Stimulated activated CD8-positive, alpha-beta memory T cell treated with anti-CD3 and anti-CD28 coated beads, Interleukin-4, amount 100 ng/mL, for 1 hour (primary cell): Measurements from ENCODE around the gene CDKN2AIPNL.
"Not testable (repeated sequence)": the region's sequence is repeated elsewhere in the genome, so short reads cannot be mapped to it uniquely, and the experiment has no call there.

Experiments
- DNase-seq, 2 donors: peaks; one replicate each; pipeline ENCODE4 v3.0.0-alpha.2; 2020; ENCODE audit warnings: low read depth in 2 of 2, low spot score in 1 of 2

CDKN2AIPNL gene

DNA sequence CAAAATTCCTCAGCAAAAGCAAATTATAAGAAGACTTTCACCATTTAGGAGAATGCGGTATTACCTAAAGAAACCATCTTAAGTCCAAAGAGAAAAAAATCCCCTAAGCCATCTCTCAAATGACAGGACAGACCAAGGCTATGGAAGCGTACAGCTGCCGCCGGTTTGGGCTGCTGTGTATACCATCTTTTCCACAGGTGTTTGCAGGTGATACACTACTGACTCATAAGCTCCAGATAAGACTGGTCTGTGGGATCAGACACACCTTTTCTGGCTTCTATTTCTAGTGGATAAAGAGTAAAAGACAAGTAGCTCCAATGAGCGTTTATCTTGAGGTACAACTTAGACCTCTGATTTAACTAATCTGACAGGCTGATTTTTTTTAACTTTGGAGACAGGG lies 7.7 kb downstream of the CDKN2AIPNL start:
- DNase-seq = no peak

DNA sequence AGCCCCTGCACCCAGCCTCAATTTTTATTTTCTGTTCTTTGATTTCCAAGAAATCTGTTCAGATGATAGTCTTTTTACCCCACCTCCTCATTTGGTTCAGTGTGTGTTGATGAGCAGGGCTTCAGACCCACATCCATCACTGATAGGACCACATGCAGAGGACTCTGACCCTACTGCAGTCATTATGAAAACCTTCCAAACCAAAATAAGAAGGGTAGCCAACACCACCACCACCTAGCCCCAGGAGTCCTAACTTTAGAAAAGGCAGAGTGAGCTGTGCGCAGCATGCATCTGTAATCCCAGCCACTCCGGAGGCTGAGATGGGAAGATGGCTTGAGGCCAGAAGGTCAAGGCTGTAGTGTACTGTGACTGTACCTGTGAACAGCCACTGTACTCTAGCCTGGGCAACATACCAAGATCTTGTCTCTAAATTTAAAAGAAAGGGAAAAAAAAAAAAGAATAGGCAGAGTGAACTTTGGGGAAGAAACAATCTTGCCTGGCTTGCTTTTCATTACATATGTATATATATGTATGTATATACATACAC lies 13.0 kb downstream of the CDKN2AIPNL start:
- no peak for DNase-seq

DNA sequence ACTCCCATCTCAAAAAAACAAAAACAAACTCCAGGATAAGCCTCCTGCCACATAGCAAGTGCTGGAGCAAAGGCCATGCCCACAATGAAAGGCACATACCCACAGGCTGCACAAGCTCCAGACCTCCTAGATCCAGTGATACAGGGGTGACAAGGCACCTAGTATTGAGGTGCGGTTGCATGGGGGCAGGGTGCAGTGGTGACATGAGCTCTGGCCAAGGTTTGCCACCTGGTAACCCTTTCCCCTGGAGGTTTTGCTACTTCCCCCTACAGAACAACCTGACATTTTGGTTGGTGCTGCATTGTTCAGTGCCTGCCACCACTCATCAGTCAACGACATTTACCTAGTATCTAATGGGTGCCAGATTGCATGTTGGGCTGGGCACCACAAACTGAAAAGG lies 14.5 kb downstream of the CDKN2AIPNL start:
- no peak for DNase-seq

DNA sequence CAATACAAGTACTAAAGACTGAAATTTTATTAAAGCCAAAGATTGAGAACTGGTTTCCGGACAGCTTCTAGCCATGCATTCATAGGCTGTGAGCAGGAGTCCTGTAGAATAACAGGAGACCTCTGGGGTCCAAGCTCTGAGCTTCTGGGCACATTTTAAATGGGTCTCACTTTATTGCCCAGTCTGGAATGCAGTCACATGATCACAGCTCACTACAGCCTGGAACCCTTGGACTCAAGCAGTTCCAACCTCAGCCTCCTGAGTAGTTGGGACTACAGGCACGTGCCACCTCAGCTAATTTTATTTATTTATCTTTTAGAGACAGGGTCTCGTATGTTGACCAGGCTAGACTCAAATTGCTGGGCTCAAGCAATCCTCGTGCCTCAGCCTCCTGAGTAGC lies 15.4 kb downstream of the CDKN2AIPNL start:
- no peak for DNase-seq

DNA sequence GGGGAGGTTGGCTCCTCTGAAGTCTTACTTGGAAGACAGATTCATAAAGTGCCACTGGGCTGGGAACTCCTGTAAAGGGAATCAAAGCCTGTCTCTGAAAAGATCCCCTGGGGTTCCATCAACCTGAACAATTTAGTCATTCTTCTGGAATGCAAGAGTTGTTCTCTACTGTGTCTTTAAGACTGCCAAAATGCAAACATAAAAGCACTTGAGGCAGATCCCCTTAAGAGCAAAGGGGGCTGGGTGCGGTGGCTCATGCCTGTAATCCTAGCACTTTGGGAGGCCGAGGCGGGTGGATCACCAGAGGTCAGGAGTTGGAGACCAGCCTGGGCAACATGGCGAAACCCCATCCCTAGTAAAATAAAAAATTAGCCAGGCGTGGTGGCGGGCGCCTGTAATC lies 16.7 kb downstream of the CDKN2AIPNL start:
- DNase-seq = no peak

DNA sequence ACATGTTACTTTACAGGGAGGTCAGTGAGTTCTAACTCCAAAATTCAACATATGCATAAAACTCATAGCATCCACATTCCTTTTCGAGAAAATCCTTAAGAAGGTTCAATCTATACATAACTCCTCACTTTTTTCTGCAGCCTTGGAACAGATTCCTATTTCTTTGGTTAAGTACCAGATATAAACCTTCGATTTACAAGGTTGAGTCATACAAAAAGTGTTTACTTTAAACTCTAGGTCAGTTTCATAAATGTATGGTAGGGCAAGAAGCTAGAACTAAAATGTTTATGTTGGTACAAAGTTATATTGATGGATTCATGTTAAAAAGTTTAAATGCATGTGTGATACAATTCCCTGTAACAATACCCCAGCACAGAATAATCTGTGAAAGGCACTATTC lies 19.4 kb downstream of the CDKN2AIPNL start:
- no peak for DNase-seq

DNA sequence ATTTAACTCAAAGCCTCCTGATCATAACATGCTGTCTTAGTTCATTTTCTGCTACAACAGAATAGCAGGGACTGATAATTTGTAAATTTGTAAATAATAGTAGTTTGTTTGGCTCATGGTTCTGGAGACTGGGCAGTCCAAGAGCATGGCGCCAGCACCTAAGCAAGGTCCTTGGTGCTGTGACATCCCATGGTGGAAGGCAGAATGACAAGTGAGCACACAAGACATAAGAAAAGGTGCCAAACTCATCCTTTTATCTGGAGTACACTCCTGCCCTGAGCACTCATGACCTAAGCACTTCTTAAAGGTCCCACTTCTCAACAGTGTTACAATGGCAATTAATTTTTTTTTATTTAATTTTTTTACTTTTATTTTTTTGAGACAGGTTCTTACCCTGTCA lies 24.2 kb downstream of the CDKN2AIPNL start:
- DNase-seq = no peak

DNA sequence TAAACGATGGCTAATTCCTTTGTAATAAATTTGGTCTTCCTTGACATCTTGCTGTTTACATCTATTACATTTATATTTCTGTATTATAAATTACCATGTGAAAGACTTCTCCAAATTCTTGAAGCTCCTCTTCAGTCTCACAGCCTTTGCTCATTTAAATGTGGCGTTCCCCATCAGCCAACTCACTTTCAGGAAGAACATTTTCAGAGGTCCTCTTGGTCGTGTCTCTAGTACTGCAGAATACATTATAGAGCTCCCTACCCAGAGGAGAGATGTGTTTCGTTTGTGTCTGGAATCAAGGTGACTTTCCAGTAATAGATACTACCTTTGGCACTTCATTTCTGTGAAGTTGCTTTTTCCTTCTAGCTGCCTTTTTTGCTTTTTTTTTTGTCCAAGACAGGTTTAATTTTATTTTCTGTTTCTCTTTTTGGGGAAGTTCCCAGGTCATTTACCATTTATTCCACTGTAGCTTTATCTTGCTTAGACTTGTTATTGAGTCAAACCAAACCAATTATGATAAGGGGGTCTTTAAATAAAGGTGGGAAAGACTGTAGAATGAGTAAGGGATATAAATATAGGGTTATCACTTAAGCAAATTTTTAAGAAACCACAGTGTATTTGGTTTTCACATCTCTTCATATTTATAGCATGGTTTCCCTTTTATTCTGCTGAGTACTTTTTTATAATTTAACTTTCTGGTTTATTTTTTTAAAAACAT lies 27.5 kb downstream of the CDKN2AIPNL start:
- DNase-seq = no peak

DNA sequence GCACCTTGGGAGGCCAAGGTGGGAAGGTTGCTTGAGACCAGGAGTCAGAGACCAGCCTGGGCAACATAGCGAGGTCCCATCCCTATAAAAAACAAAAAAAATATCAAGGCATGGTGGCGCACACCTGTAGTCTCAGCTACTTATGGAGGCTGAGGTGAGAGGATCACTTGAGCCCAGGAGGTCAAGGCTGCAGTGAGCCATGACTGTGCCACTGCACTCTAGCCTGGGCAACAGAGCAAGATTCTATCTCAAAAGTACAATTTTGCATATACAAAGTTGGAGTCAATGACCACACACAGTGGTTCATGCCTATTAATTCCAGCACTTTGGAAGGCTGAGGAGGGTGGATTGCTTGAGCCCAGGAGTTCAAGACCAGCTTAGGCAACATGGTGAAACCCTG lies 29.5 kb downstream of the CDKN2AIPNL start:
- not testable (repeated sequence) for DNase-seq

DNA sequence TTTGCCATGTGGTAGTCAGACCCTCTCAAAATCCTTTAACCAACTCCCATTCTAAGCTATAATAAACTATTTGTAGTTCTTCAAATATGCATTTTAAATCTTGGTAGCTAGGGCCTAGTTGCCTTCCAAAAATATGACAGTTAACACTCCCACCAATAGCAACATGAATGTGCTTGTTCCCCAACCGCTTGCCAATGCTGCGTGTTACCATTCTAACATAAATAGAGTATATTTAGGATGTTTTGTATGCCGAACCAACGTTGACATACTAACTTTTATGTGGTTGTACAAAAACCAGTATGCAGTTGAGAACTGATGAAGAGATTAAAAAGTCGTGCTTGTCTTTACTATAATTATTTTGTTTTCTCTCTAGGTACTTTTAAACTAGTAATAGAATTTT lies 31.3 kb downstream of the CDKN2AIPNL start:
- DNase-seq = no peak

DNA sequence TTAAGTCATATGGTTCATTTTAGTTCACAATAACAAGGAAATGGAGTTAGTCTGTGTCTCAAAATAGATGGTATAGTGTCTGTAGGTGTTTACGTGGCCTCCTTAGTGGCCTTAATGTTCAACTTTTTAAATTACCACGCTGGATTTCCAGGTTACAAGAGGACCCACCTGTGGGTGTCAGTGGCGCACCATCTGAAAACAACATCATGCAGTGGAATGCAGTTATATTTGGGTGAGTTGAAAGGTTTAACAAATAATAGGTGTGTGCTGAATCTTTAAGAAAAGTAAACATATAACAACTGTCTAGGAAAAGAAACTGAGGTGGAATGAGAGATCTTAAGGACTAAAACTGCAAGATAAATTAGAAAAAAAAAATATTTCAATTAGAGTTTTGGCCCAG lies 37.4 kb downstream of the CDKN2AIPNL start:
- DNase-seq = no peak

DNA sequence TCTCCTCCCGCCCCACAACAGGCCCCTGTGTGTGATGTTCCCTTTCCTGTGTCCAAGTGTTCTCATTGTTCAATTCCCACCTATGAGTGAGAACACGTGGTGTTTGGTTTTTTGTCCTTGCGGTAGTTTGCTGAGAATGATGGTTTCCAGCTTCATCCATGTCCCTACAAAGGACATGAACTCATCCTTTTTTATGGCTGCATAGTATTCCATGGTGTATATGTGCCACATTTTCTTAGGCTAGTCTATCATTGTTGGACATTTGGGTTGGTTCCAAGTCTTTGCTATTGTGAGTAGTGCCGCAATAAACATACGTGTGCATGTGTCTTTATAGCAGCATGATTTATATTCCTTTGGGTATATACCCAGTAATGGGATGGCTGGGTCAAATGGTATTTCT lies 38.0 kb downstream of the CDKN2AIPNL start:
- not testable (repeated sequence) for DNase-seq

DNA sequence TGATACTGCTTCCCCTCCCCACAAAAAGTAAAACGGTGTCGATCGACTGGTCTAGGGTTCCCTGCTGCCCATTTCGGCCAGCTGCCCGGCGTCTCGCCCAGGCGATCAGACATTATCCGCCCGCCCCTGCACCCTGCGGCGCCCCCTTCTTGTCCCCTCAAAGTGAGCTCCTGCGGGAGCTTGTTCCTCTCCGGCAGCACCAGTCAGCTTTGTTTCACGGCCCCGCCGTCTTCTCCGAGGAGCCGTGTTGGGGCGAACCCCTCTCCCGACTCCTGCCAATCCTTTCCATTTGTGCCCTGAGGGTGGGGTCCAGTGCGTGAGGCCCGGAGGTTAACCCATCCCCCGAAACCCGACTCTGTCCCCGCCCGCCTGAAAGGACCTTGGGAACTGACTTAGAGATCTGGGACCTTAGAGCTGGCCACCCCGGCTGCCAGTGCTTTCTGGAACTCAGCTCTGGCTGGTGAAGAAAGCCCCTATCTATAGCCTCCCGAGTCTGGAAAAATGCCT lies 39.8 kb downstream of the CDKN2AIPNL start:
- peak in 1 of 2 donors; percentile 12 for DNase-seq

DNA sequence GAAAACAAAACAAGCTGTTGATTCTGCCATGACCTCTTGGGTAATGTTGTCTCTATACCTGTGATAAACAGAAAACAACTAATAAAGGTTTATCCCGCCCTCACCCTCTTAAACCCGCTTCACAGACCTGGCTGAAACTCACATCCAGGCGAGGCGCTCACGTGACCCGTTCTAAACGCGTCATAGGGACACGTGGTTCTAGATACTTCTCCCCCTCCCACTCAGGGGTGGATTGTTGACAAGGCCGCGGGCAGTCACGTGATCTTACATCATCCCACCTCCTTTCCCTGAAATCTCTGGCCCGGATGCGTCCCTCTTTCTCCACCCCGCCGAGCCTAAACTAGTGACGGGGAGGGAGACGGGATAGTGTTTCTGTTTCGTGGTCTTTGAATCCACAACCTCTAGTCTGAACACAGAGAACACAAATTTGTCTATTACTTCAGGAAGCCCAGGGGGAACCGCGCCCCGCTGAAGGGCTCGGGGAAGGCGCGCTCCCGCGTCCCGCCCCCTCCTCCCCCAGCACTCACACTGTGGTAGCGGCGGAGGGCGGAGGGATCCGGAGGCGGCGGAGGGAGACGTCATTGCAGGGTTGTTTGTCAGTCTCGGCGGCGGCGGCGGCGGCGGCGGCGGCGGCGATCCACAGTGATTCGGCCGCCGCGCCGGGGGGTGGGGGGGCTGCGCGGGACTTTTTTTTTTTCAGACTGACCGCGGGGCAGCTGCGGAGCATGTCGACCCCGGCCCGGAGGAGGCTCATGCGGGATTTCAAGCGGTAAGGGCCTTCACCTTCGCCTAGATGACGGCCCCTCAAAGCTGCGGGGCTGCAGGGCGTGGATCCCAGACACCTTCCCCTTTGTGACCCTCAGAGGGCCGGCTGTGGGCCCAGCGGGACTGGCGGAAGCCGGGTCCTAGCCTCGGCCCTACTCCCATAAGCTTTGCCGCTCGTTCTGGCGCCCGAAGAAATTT lies 40.5 kb downstream of the CDKN2AIPNL start, which contains the start of gene UBE2B:
UBE2B (plus strand) TSS at position 699 of the 963 bp plus-strand sequence; CDS start at position 726, 27 bp downstream.
- peak; percentile 95 to 96 for DNase-seq

DNA sequence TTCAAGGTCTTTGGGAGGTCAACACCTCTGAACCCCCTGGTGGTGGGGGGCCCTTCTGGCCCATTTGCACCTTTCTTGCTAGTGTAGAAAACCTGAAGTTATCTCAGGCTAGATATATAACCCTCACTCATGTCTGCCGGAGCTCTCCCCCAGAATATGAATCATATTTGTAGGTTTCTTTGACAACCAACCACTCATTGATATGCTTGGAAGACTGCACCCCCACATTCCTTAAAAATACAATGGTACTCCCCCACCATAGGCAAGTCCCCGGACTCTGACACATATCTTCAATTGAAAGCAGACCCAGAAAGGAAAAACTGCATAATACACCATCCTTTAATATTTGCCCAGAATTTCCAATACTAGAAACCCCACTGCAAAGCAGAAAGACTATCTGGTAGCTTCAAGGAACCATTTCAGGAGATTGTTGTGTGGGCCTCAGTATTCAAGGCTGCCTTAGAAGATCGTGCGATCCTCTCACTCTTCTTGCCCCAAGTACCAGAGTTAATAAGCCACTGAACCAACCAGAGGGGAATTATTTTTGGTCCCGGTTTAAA lies 41.3 kb downstream of the CDKN2AIPNL start:
- DNase-seq = no peak

DNA sequence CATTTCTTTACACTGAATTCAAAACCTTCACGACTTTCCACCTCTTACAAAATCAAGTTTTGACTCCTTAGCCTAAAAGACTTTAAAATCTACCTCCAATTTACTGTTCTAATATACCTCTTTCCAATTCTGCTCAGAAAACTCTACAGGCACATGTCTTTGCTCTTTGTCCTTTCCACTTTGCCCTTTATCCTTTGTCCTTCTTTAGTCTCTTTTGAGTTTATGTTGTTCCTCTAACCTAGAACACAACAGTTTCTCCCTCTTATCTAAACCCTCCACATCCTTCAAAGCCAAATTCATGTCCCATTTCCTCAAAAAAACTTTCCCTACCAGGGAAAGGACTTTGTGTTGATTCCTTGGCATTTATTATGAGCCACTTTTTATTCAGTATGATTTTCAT lies 46.1 kb downstream of the CDKN2AIPNL start:
- no peak for DNase-seq

DNA sequence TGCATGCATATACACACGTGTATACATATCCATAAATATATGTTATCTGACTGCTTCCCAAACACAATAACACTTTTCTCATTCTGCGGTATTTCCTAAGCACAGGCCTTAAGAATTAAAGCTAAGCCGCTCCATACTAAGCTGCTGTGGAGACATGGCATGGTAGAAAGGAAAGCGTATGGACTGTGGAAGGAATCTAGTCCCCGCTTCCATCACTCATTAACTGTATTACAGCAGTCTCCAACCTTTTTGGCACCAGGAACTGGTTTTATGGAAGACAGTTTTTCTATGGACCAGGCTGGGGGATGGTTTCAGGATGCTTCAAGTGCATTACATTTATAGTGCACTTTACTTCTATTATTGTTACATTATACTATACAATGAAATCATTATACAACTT lies 56.0 kb downstream of the CDKN2AIPNL start:
- no peak for DNase-seq
